Astrocyte of the cerebellum (primary cell): ENCODE results near the gene TOM1L1.

Source experiments
- DNase-seq: peaks from one replicate; pipeline ENCODE4 v3.0.0-alpha.2; 2011; ENCODE audit warnings: low read depth
- H3K4me3 ChIP-seq: 2 replicates; pipeline ENCODE4 v1.5.1; 2011; ENCODE audit warnings: mild to moderate bottlenecking, low read depth, low read length, moderate library complexity
- in situ Hi-C: cut with HindIII; loops from 2 replicates; pipeline ENCODE4 v1.10.0; 2017; ENCODE audit warnings: low sequenced_read_pairs
- TF ChIP-seq, protein P1 (sequence below): IDR thresholded peaks from 2 replicates; pipeline ENCODE4 v1.5.1; 2012; ENCODE audit warnings: low read length, low read depth, moderate library complexity, mild to moderate bottlenecking; ENCODE audit errors: missing control alignments

TOM1L1 gene

GRCh38 chr17:54950116-54950515 is 49.5 kb downstream of the TOM1L1 start:
- TF ChIP-seq, protein P1, sequence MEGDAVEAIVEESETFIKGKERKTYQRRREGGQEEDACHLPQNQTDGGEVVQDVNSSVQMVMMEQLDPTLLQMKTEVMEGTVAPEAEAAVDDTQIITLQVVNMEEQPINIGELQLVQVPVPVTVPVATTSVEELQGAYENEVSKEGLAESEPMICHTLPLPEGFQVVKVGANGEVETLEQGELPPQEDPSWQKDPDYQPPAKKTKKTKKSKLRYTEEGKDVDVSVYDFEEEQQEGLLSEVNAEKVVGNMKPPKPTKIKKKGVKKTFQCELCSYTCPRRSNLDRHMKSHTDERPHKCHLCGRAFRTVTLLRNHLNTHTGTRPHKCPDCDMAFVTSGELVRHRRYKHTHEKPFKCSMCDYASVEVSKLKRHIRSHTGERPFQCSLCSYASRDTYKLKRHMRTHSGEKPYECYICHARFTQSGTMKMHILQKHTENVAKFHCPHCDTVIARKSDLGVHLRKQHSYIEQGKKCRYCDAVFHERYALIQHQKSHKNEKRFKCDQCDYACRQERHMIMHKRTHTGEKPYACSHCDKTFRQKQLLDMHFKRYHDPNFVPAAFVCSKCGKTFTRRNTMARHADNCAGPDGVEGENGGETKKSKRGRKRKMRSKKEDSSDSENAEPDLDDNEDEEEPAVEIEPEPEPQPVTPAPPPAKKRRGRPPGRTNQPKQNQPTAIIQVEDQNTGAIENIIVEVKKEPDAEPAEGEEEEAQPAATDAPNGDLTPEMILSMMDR = no peak
- no peak for DNase-seq
- H3K4me3 ChIP-seq = no peak overlapping the region
- in situ Hi-C loops = no loop called here

DNA sequence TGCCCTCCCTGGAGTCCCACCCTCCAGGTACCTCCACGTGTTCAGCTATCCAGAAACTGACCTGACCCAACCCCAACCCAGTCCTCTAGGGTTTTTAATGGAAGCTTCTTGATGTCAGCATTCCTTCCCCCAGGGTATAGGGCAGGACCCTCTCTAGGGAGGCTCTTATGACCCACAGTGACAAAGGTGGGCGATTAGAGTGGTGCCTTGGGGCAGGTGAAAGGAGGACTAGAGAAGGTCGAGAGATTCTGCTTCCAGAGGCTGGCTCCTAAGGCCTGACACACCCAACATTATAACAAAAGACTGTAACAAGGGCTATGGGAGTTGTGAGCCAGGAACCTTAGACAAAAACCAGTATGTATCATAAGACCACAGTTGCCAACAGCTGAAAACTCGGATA is 50.6 kb downstream of the TOM1L1 start:
- in situ Hi-C loops = no loop called here
- TF ChIP-seq, protein P1 = no peak
- DNase-seq = no peak
- H3K4me3 ChIP-seq = no peak overlapping the region

GRCh38 chr17:54956791-54957190 is 56.1 kb downstream of the TOM1L1 start:
- H3K4me3 ChIP-seq = no peak overlapping the region
- in situ Hi-C loops = no loop called here
- DNase-seq = no peak
- TF ChIP-seq, protein P1 = no peak

DNA sequence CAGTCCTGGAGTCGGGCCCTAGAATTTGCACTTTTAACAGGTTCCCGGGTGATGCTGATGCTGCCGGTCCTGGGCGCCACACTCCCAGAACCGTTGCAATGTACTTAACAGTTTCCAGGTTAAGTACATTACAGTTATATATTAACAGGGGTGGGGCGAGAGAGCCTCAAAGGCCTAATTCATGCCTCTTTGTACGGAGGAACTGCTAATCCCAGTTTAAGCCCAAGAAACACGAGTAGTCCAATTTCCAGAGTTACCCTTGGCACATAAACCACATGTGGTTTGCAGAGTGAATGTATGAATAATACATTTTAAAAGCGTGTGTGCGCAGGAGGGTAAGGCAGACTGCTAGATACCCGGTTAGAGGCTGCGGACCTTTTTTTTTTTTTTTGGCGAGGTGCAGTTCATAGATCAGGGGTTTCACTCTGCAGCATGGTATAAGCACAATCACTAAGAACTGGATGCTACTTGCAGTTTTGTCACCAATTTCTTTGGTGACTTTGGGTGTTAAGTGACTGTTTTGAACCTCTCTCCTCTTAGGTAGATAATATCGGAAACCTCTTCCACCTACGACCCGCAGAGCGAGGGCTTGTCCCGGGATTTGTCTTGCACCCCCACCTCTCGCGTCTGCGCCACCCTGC is 67.1 kb downstream of the TOM1L1 start:
- DNase-seq = no peak
- TF ChIP-seq, protein P1 = peak; percentile 55
- in situ Hi-C loops = no loop called here
- H3K4me3 ChIP-seq = peak overlapping the region; percentile 77

- H3K4me3 ChIP-seq = peak within 1 kb of the TSS; percentile 77
- TF ChIP-seq, protein P1 = peak; percentile 6
- in situ Hi-C loops = no loop called here
- DNase-seq = peak; percentile 91
Measured at GRCh38 chr17:54968262-54968987, 67.8 kb downstream of the TOM1L1 start, which contains the start of the genes COX11 and STXBP4. COX11 (minus strand) TSS chr17:54968654; CDS start chr17:54968646, 8 bp downstream. STXBP4 (plus strand) TSS chr17:54968765; CDS start chr17:54986220, 17,455 bp downstream.

GRCh38 chr17:54968988-54969332 is 68.3 kb downstream of the TOM1L1 start:
- peak overlapping the region; percentile 77 for H3K4me3 ChIP-seq
- in situ Hi-C loops = no loop called here
- TF ChIP-seq, protein P1 = no peak
- no peak for DNase-seq
